GM18526 (cell line): ENCODE measurements around the gene FIBP.

Source experiments
- POLR2A ChIP-seq: IDR thresholded peaks from 3 replicates; pipeline ENCODE4 v1.6.1; 2011; ENCODE audit not compliant: insufficient read length; ENCODE audit errors: extremely low read depth

The FIBP gene

GRCh38 chr11:65870706-65871681, 17.3 kb downstream of the FIBP start:
- no peak for TF ChIP-seq POLR2A

GRCh38 chr11:65870307-65870658, 18.0 kb downstream of the FIBP start:
- TF ChIP-seq POLR2A: no peak

DNA sequence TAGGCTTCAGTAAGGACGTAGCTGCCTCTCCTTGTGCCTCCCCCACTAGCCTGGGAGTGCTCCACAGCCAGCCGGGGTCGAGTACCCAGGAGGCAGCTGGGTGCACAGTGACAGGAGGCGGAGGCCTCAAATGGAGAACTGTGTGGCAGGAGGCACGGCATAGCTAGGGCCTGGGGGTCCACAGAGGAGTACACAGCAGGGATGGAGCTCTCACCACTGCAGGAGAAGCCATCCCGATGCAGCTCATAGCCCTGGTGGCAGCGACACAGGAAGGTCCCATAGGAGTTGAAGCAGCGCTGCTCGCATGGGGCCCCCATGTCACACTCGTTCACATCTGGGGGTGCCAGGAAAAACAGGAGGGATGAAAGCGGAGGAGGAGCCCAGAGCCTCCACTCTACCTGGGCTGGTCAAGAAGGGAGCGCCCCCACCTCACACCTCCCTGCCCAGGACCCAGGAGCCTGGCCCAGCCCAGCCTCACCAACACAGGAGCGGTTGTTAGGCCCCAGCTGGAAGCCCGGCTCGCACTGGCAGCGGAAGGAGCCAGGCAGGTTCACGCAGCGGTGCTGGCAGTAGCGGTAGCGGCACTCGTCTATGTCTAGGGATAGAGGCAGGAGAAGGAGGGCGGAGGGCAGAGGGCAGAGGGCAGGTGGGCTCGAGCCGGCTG, 18.5 kb downstream of the FIBP start:
- TF ChIP-seq POLR2A: no peak

GRCh38 chr11:65868907-65869306, 19.4 kb downstream of the FIBP start:
- no peak for TF ChIP-seq POLR2A

DNA sequence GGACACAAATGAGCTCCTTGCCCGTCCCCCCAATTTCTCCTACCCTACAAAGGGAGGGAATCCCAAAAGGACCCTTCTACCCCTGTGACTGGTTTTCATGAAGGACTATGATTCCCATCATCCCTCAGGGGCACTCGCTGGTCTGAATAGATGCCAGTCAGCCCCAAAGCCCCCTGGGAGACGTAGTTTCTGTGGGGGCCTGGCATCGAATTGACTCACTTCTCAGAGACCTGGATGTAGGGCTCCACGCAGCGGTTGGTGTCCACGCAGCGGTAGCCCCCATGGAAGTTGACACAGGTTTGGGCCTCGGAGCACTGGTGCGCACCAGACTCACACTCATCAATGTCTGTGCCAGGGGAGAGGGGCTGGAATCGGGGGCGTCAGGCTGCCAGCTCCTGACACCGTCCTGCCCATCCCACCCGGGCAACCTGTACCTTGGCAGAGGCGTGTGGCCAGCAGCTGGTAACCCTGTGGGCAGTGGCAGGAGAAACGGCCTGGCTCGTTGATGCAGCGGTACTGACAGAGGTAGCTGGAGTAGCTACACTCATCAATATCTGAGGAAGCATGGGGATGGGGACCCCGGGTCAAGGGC, 20.1 kb downstream of the FIBP start:
- no peak for TF ChIP-seq POLR2A

DNA sequence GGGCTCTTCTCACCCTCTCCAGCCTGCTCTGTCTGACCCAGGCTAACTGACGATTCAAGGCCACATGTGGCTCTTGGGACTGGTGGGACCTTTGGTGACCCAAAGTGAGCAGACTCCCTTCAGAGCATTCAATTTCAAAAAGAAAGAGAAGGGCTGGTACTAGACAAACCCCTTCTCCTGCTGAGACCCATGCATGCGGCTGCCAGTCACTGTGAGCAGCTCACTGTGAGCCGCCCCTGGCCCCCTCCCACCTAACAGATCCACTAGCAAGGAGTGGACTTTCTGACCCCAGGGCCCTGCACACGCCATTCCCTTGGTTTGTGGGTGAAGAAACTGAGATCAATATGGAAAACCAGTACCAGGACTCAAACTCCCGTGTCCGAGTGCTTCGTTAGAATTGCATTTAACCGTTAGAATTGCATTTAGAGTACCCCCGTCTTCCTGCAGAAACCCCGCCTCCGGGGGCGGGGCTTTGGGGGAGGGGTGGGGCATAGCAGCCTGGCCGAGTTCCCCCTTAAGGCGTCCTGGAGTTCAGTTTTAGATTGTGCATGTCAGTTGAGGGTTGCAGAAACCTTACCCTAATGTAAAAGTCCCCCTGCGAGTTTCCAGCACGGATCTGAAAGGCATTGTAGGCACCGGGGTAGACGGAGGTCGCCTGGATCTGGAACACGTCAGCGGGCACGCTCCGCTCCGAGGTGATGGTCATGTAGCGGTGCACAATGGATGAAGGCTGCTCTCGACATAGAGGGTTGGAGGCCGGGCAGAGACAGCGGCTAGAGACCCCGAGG, 20.8 kb downstream of the FIBP start:
- TF ChIP-seq POLR2A: no peak

DNA sequence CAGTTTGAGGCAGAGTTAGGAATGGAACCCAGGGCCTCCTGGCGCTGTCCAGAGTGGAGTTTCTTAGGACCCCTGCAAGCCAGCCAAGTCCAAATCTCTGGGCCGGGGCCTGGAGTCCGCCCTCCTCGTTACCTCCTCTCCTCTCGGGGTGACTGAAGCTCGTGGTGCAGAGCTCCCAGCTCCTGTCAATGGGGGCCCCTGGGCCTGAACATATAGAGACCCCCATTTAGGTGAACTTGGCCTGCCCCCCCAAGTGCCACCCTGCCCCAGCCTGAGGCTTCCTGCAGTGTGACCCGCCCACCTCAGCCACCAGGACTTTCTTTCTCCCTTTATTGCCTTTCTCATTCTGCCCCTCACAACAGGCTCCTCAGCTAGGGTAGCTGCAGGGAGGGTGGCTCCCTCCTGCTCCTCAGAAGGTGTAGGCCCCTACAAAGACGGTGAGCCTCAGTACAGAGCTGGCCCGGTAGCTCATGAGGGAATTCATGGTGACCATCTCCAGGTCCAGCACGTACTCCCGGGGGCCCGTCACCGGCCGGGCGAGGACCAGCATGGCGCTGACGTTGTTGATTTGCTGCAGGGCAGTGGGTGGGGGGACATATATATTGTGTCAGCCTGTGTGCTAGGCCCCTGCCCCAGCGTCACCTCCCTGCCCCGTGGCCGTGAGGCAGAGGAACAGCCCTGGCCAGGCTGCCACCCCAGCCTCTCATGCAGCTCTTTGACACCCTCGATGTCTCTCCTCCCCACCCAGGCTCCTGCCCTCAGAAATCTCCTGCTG, 21.6 kb downstream of the FIBP start:
- TF ChIP-seq POLR2A: no peak

- TF ChIP-seq POLR2A: no peak
Measured at GRCh38 chr11:65865550-65866172, 22.6 kb downstream of the FIBP start.

DNA sequence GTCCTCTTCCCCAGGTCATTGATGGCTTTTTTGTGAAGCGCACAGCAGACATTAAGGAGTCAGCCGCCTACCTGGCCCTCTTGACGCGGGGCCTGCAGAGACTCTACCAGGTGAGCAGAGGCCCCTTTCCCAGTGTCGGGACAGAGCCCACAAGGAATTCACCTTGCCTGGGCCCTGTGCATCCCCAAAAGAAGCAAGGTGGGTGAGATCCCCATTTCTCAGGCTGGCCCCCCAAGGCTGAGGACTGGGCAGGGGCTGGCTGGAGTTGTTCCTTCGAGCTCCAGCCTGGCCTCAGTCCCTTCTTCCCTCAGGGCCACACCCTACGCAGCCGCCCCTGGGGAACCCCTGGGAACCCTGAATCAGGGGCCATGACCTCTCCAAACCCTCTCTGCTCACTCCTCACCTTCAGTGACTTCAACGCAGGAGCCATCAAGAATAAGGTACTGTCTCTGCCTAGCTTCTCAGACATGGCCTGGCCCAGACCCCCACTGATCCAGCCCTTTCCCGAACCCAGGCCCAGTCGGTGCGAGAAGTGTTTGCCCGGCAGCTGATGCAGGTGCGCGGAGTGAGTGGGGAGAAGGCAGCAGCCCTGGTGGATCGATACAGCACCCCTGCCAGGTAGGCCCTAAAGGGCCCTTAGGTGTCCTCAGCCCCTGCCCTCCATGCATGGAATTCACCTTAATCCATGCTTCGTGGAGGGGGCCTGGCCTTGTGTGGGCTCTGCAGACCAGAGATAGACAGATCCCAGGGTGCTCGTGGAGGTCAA, 23.4 kb downstream of the FIBP start:
- TF ChIP-seq POLR2A: no peak

GRCh38 chr11:65863889-65864705, 24.2 kb downstream of the FIBP start:
- TF ChIP-seq POLR2A: no peak

GRCh38 chr11:65862941-65863888, 25.1 kb downstream of the FIBP start:
- no peak for TF ChIP-seq POLR2A
